Activated naive CD8-positive, alpha-beta T cell treated with anti-CD3 and anti-CD28 coated beads, Interleukin-2, amount 10 ng/mL, durations not matched to agents 7 days and 5 days (primary cell): ENCODE measurements around the gene DNAL1. TPM values are rescaled to one million over a fixed set of nuclear protein-coding genes. Genes with fewer than 3 reads are reported as not detected.

Source experiments
- ATAC-seq: fragments of 150-1000 bp; cut with Tn5 transposase; one replicate; pipeline ENCODE4 v1.10.0; 2021; ENCODE audit warnings: low read depth, moderate library complexity
- POLR2A ChIA-PET: fragments of 350-600 bp; sonication (Branson Sonifier 250); formaldehyde crosslinking; loops from one replicate; lab custom pipeline; 2021; ENCODE audit warnings: antibody characterized with exemption; lab: Charles Lee
- DNase-seq: peaks from one replicate; pipeline ENCODE4 v3.0.0; 2021
- H3K27ac Mint-ChIP-seq: one replicate; pipeline ENCODE4 v1.8.0; 2022; ENCODE audit warnings: mild to moderate bottlenecking, mixed read lengths
- H3K27me3 Mint-ChIP-seq: one replicate; pipeline ENCODE4 v1.8.0; 2022; ENCODE audit warnings: mild to moderate bottlenecking, moderate library complexity, mixed read lengths
- H3K36me3 Mint-ChIP-seq: one replicate; pipeline ENCODE4 v1.8.0; 2021; ENCODE audit warnings: mild to moderate bottlenecking, mixed read lengths
- H3K4me1 Mint-ChIP-seq: one replicate; pipeline ENCODE4 v1.8.0; 2021; ENCODE audit warnings: mixed read lengths
- H3K4me3 Mint-ChIP-seq: one replicate; pipeline ENCODE4 v1.8.0; 2022; ENCODE audit warnings: mild to moderate bottlenecking, moderate library complexity, mixed read lengths
- H3K9me3 Mint-ChIP-seq: one replicate; pipeline ENCODE4 v1.8.0; 2021; ENCODE audit warnings: mixed read lengths
- total RNA-seq, 2 experiments: library from RNA; stranded (reverse); gene quantifications; one replicate each; pipeline ENCODE4 v1.2.3, GENCODE V29; 2021

The DNAL1 gene
- total RNA-seq, 2 experiments from 2014 or later: 6.3 TPM

GRCh38 chr14:73747379-73748211 lies 102.8 kb downstream of the DNAL1 start:
- ATAC-seq (no peak), DNase-seq (no peak)
- H3K27ac Mint-ChIP-seq: peak overlapping the region; percentile 80
- no peaks in the 10 kb centered on the region for H3K9me3 Mint-ChIP-seq
- POLR2A ChIA-PET: interaction anchor here (1.1 to 10.1 kb wide), 3 partner anchors 8 to 39 kb away, joined by 5 to 286 read pairs (median 78); a partner anchor contains a TSS
- no peaks in the 10 kb centered on the region for H3K27me3 Mint-ChIP-seq
- peaks cover 90% of the 10 kb centered on the region for H3K4me1 Mint-ChIP-seq
- peak overlapping the region; percentile 41 for H3K4me3 Mint-ChIP-seq
- H3K36me3 Mint-ChIP-seq: peaks cover 11% of the 10 kb centered on the region

GRCh38 chr14:73748858-73749357 lies 104.1 kb downstream of the DNAL1 start:
- H3K4me3 Mint-ChIP-seq: peak overlapping the region; percentile 65
- POLR2A ChIA-PET: interaction anchor here (1.1 to 3.0 kb wide), 2 partner anchors 10 to 37 kb away, joined by 5 to 16 read pairs; a partner anchor contains a TSS

GRCh38 chr14:73749706-73750530 lies 105.1 kb downstream of the DNAL1 start:
- no peak for ATAC-seq
- Mint-ChIP-seq H3K36me3 (peaks cover 9% of the 10 kb centered on the region), H3K27ac (peak overlapping the region; percentile 93), H3K4me1 (peaks cover 91% of the 10 kb centered on the region), H3K27me3 (no peaks in the 10 kb centered on the region), H3K9me3 (no peaks in the 10 kb centered on the region), H3K4me3 (peak overlapping the region; percentile 42)
- DNase-seq: no peak
- POLR2A ChIA-PET: interaction anchor here (0.5 to 3.0 kb wide), 4 partner anchors 9 to 185 kb away, joined by 3 to 16 read pairs (median 3); a partner anchor contains a TSS

More at GRCh38 chr14:73748858-73749357, 104.1 kb downstream of the DNAL1 start:
- Mint-ChIP-seq H3K36me3 (peaks cover 9% of the 10 kb centered on the region), H3K9me3 (no peaks in the 10 kb centered on the region), H3K27me3 (no peaks in the 10 kb centered on the region), H3K27ac (peak overlapping the region; percentile 72), H3K4me1 (peaks cover 90% of the 10 kb centered on the region)
- DNase-seq: no peak
- ATAC-seq: no peak

GRCh38 chr14:73750531-73750901 lies 105.7 kb downstream of the DNAL1 start:
- Mint-ChIP-seq H3K27ac (peak overlapping the region; percentile 93), H3K9me3 (no peaks in the 10 kb centered on the region), H3K36me3 (peaks cover 9% of the 10 kb centered on the region), H3K27me3 (no peaks in the 10 kb centered on the region), H3K4me1 (peaks cover 90% of the 10 kb centered on the region), H3K4me3 (no peak overlapping the region)
- DNase-seq (no peak), ATAC-seq (no peak)
- POLR2A ChIA-PET: interaction anchor here (1.1 to 12.6 kb wide), 3 partner anchors 9 to 36 kb away, joined by 3 to 263 read pairs (median 16); a partner anchor contains a TSS

GRCh38 chr14:73751157-73751691 lies 106.4 kb downstream of the DNAL1 start:
- no peak for DNase-seq
- no peak for ATAC-seq
- POLR2A ChIA-PET: interaction anchor here (0.9 to 12.6 kb wide), 4 partner anchors 8 to 35 kb away, joined by 5 to 286 read pairs (median 140); a partner anchor contains a TSS
- Mint-ChIP-seq H3K27me3 (no peaks in the 10 kb centered on the region), H3K4me3 (peak overlapping the region; percentile 86), H3K36me3 (peaks cover 9% of the 10 kb centered on the region), H3K9me3 (no peaks in the 10 kb centered on the region), H3K27ac (peak overlapping the region; percentile 93), H3K4me1 (peaks cover 93% of the 10 kb centered on the region)

- H3K4me1 Mint-ChIP-seq: peaks cover 95% of the 10 kb centered on the region
Measured at GRCh38 chr14:73752297-73752992, 107.7 kb downstream of the DNAL1 start.

More at GRCh38 chr14:73752297-73752992, 107.7 kb downstream of the DNAL1 start:
- DNase-seq: no peak
- Mint-ChIP-seq H3K27ac (peak overlapping the region; percentile 93), H3K4me3 (peak overlapping the region; percentile 86), H3K36me3 (peaks cover 11% of the 10 kb centered on the region), H3K9me3 (no peaks in the 10 kb centered on the region), H3K27me3 (no peaks in the 10 kb centered on the region)
- POLR2A ChIA-PET: interaction anchor here (0.9 to 12.6 kb wide), 5 partner anchors 8 to 72 kb away, joined by 5 to 286 read pairs (median 174); a partner anchor contains a TSS
- peak; percentile 28 for ATAC-seq

Other genes with a start within 250 kb of the DNAL1 start
- gene NUMB, start 186.4 kb upstream of the DNAL1 start, total RNA-seq: 10 to 100 TPM; 47.5 to 50.3 TPM
- gene RIOX1, start 154.1 kb upstream of the DNAL1 start, total RNA-seq: 10 to 100 TPM; 22.2 to 23.9 TPM
- 1 to 10 TPM; 1.3 to 2.0 TPM for gene ACOT1, start 107.8 kb upstream of the DNAL1 start, total RNA-seq
- not detected for gene HEATR4, start 86.0 kb upstream of the DNAL1 start, total RNA-seq
- 10 to 100 TPM; 13.4 to 14.5 TPM for gene ACOT2, start 75.8 kb upstream of the DNAL1 start, total RNA-seq
- 1 to 10 TPM; 1.9 TPM for gene ACOT4, start 53.1 kb upstream of the DNAL1 start, total RNA-seq
- gene ACOT6, start 32.5 kb upstream of the DNAL1 start, total RNA-seq: not detected
- 10 to 100 TPM; 32.1 to 34.9 TPM for gene PNMA1, start 69.4 kb downstream of the DNAL1 start, total RNA-seq
- gene PTGR2, start 206.8 kb downstream of the DNAL1 start, total RNA-seq: 1 to 10 TPM; 3.4 to 3.6 TPM
- gene ZNF410, start 241.9 kb downstream of the DNAL1 start, total RNA-seq: 10 to 100 TPM; 53.3 to 56.5 TPM